KOPT-K1 (cell line): ENCODE results near the gene MKKS.

ENCODE experiments used
- H3K27ac ChIP-seq: fragments of 200-600 bp; sonication (generic); 2 replicates; pipeline ENCODE4 v1.5.1; 2016; ENCODE audit warnings: antibody characterized with exemption, mild to moderate bottlenecking, low read depth, low read length; ENCODE audit not compliant: poor library complexity, severe bottlenecking
- H3K36me3 ChIP-seq: fragments of 200-600 bp; sonication (generic); 2 replicates; pipeline ENCODE4 v1.5.1; 2017; ENCODE audit warnings: antibody characterized with exemption, mild to moderate bottlenecking, low read length, moderate library complexity; ENCODE audit not compliant: insufficient read depth
- H3K9me3 ChIP-seq: fragments of 200-600 bp; sonication (generic); 2 replicates; pipeline ENCODE4 v1.5.1; 2017; ENCODE audit warnings: antibody characterized with exemption, low read length, mild to moderate bottlenecking; ENCODE audit not compliant: insufficient read depth, poor library complexity, severe bottlenecking

The MKKS gene

DNA sequence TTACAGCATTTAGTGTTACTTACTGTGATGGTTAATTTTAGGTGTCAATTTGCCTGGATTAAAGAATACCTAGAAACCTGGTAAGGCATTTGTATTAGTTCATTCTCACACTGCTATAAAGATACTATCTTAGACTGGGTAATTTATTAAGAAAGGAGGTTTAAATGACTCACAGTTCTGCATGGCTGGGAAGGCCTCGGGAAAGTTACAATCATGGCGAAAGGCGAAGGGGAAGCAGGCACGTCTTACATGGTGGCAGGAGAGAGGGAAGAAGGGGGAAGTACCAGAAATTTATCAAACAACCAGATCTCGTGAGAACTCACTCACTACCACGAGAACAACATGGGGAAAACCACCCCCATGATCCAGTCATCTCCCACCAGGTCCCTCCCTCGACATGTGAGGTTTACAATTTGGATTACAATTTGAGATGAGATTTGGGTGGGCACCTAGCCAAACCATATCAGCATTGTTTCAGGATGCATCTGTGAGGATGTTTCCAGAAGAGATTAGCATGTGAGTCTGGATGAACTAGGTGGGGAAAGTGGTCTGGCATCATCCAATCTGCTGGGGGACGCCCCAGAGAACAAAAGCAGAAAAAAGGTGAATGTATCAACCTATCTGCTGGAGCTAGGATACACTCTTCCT lies 76.8 kb downstream of the MKKS start:
- Histone ChIP-seq H3K27ac (no peak overlapping the region), H3K9me3 (no peaks in the 10 kb centered on the region), H3K36me3 (no peaks in the 10 kb centered on the region)

DNA sequence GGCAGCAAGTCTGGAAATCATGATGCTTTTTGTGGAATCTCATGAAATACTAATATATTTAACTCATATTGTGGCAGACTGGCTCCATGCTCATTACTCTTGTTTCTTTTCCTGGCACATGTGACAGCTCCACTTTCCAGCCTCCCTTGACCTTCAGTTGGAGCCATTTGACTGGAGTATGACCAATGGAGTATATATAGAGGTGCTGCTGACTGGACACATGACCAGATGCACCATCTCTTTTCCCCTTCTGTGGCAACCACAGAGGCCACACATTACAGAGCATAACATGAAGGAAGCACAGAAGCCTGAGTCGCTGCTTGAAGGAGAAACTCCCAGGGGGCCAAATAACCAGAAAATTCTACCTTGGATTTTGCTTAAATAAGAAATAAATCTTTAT lies 77.4 kb downstream of the MKKS start:
- Histone ChIP-seq H3K36me3 (no peaks in the 10 kb centered on the region), H3K27ac (no peak overlapping the region), H3K9me3 (no peaks in the 10 kb centered on the region)

DNA sequence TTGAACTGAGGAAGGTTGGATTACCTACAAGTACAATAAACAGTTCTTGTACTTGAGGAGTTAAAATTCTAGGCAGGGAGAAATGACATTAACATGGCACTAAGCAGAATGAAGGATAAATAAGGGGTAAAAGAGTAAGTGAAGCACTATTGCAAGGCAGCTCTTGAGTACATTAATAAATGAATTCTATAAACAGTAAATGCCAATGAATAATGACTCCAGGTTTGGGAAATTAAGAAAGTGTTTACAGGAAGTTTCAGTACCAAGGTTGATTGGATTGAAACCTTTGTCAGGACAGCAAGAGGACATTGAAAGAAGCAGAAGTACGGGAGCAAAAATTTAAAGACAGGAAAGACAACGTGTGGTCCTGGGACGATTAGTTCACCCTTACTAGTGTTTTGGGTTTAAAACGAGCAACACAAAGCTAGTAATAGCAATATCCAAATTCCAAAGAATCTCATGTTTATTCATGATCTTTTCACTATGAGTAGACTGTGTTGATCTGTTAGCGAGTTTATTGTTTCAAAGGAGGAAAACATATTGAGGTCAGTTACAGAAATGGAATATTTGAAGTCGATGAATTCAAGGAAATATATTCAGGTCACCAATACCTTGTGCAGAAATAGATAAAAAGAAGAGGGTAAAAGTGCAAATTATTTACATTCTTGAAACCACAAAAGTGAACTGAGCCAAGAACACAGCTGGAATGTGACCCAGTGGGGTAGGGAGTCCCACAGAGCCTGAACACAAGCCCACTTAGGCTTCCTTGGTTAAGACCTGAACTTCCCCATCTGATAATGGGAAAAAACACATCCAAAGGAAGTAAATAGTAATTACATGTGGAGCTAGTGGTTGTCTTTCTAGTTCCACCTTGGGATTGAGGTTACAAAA lies 80.8 kb downstream of the MKKS start:
- no peaks in the 10 kb centered on the region for H3K36me3 ChIP-seq
- no peak overlapping the region for H3K27ac ChIP-seq
- no peaks in the 10 kb centered on the region for H3K9me3 ChIP-seq
